Activated effector memory CD4-positive, alpha-beta T cell treated with anti-CD3 and anti-CD28 coated beads, Interleukin-2, amount 50 U/mL, for 16 hours (primary cell): ENCODE data around the gene GLP2R.

ENCODE experiments used
- DNase-seq: peaks from one replicate; pipeline ENCODE4 v3.0.0-alpha.2; 2020

Gene GLP2R

DNA sequence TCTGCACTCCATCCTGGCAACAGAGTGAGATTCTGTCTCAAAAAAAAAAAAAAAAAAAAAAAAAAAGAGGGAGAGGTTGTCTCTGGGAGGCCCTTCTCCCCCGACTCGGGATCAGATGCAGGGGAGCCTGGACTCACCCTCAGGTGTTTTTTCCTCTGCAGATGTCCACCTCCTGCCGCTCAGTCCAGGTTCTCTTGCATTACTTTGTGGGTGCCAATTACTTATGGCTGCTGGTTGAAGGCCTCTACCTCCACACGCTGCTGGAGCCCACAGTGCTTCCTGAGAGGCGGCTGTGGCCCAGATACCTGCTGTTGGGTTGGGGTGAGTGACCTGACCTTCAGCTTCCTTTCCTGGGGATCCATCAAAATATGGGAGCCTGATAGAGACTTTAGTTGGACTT, 34.1 kb downstream of the GLP2R start:
- DNase-seq: no peak

DNA sequence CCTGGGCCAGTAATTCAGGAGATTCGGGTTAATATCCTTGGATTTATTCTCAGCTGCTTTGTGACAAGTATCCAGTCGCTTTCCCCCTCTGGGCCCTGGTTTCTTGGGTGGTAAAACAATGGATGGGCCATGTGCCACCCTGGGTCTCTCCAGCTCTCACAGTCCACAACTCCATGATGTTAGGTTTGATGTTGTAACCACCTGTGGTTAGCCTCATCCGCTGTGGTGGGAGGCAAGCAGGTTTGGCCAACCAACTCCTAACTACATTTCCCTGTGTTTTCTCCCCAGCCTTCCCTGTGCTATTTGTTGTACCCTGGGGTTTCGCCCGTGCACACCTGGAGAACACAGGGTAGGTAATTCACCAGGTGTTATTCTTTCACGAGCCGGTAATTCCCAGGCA, 35.1 kb downstream of the GLP2R start:
- DNase-seq: no peak

DNA sequence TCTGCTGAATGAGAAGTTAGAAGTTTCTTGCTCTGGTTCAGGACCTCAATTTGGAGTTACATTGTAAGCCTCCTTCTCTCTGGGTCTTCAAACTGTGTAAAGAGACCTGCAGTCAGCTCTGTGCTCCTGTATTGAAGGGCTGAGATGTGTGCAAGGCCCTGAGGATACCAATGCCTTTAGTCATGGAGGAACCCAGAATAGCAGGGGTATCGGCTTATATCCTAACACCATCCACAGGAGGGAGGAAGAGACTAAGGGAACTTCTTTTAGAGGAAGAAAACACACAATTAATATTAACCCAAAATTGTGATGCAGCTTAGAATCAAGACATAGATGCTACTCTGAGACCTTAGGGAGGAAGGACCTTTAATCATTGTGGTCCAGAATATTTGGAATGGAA, 36.5 kb downstream of the GLP2R start:
- DNase-seq: no peak

DNA sequence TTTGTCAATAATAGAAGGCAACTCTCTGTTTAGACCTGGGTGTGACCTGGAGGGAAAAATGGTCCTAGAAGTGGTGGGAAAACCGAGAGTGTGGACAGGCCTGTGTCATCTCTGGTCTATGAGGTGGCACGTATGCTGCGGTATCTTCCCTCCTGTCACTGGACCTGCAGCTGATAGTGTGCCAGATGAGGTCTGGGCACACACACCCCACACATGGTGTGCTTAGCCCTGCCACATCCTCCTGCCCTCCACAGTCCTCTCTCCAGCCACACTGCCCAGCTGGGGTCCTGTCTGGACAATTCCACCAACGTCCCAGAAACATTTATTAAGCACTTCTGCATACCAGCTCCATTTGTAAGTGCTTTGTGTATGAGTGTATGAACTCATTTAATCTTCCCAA, 37.2 kb downstream of the GLP2R start:
- DNase-seq: no peak

DNA sequence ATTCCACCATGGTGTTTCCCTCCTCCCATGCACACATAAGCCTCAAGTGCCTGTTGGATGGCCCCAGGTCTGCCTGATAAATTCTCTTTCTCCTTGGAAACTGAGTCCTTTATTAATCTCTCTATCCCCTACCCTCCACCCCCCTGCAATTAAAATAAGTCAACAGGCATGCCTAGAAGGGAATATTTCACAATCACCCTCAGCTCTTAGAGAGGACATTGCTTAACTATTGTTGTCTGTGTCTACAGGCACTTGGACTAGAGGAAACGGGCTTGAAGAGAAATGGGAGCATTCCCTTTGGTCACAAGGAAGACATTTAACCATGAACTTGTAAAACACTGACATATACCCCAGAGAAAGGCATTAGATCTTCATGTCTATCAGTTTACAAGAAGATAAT, 39.9 kb downstream of the GLP2R start:
- no peak for DNase-seq

DNA sequence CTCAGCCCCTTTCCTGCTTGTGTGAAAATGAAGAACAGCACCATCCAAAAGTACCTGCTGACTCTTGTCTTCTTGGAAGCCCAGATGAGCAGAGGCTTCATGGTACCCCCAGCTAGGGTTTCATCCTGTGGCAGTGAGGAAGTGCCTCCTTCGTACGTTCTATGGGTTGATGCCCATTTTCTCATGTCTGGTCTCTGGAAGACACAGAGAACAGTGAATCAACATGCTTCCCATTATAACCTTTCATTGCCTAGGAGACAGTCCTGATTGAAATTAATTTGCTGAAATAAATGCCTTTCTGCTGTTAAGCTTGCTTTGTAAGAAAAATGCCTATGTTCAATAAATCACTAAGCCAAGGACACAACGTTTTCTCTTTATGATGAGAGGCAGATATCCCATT, 42.8 kb downstream of the GLP2R start:
- no peak for DNase-seq

DNA sequence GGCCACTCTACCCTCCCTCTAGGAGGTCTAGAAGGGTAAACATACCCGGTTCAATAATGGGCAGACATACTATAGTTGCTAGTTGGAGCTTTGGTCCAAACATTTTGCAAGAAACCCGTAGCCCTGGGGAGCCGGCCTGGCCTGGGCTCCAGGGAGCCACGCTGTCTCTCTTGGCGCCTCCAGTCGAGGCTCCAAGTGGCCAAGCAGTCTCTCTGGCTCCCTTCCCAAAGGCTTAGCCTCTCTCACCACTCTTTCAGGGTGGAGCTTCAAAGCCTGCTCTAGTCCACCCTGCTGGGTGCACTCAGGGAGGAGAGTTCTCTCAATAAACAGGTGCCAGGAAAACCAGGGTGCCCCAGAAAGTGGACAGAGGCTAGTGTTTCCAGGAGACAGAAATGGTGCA, 47.1 kb downstream of the GLP2R start:
- no peak for DNase-seq

DNA sequence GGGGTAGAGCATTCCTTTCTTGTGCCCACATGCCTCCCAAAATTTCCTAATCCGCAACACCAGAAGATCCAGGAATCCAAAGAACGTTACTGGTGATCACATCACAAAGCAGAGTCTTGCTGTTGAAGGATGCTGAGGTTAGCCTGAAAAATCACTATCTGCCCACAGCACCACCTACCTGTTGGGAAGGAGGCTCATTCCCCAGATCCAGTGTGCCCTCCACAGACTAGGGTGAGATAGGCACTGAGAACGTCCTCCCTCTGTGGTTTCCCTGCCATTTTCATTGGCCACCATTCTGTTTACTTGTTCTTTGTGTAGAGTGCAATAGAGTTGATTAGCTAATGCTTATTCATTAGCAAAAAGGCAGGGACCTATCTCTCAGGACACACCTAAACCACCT, 49.0 kb downstream of the GLP2R start:
- no peak for DNase-seq

DNA sequence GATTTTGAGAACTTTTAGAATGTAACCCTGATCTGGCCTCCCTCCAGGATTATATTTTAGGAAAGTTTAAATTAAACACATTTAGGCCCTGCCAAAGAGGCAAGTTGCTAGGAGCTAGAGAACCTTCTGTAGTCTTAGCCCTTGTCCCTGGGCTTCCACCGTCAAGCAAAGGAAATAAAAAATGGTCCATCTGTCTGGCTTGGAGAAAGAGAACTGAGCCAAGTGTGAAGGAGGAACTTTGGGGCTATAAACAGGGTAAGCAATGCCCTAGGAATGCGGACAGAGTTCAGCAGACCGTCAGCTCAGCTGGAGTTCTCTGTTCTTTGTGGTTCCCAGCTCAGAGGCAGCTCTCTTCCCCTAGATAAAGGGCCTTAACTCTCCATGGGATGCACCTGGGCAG, 49.7 kb downstream of the GLP2R start:
- no peak for DNase-seq

DNA sequence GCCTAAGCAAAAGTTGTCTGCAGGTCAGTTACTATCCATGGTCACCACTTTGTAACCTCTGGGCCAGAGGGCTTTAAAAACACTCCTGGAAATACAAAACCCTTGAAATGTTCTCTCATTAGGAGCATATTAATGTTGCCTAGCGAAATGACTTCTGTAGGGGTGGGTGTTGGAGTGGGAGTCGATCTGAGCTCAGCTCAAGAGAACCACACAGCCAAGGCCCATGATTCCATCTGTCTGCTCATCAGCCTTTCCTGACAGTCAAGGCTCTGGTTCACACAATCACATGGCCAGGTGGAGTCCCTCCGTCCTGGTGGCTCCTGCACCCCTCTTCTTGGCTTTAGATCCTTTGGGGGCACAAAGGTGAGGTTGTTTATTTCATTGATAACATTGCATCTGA, 52.6 kb downstream of the GLP2R start:
- no peak for DNase-seq

DNA sequence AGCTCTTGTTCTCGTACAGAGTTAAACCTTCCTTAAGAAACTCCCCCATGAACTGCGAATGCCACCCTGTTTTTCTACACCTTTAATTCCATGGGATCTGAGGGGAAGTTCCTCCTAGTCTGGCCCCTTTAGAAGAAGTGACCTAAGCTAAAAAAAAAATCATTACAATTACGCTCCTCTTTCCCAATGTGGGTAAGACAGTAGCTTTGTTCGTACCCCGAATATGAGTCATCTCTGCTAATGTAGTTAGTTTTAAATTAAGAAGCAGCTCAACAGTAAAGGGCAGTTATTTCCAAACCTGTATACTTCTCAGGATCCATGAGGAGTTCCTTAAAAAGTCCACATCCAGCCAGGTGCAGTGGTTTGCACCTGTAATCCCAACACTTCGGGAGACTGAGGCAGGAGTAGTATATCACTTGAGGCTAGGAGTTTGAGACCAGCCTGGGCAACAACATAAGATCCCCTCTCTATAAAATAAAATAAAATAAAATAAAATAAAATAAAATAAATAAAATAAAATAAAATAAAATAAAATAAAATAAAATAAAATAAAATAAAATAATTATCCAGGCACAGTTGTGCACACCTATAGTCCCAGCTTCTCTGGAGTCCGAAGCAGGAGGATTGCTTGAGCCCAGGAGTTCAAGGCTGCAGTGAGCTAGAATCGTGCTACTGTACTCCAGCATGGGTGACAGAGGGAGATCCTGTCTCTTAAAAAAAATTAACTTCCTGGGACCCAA, 53.2 kb downstream of the GLP2R start:
- DNase-seq: no peak

DNA sequence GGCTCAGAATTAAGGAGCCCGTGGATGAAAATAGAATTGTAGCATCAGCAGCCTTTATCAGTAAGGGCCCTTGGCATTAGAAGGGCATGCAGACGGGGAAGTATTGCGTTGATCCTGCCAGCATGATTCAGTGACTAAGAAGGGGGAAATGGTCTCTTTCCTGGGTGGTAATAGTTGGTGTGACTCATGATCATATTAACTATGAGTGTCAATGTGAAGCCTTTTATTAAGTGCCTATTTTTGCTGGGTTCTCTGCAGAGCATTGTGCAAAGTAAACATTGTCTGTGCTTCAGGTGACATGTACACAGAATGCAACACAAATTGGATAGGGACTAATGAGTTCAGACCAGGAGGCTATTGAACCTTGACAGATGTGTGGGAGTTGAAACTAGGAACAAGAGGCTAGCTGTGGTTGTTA, 54.9 kb downstream of the GLP2R start:
- DNase-seq: no peak

DNA sequence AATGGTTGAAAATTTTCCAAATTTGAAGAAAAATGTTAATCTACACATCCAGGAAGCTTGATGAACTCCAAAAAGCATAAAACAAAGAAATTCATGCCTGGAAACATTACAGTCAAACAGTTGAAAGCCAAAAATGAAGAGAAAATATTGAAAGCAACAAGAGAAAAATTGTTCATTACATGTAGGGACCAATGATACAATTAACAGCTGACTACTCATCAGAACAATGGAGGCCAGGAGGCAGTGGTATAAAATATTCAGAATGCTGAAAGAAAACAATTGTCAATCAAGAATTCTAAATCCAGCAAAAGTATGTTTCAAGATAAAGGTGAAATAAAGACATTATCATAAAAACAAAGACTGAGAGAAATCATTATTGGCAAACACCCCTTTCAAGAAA, 57.7 kb downstream of the GLP2R start:
- DNase-seq: no peak

DNA sequence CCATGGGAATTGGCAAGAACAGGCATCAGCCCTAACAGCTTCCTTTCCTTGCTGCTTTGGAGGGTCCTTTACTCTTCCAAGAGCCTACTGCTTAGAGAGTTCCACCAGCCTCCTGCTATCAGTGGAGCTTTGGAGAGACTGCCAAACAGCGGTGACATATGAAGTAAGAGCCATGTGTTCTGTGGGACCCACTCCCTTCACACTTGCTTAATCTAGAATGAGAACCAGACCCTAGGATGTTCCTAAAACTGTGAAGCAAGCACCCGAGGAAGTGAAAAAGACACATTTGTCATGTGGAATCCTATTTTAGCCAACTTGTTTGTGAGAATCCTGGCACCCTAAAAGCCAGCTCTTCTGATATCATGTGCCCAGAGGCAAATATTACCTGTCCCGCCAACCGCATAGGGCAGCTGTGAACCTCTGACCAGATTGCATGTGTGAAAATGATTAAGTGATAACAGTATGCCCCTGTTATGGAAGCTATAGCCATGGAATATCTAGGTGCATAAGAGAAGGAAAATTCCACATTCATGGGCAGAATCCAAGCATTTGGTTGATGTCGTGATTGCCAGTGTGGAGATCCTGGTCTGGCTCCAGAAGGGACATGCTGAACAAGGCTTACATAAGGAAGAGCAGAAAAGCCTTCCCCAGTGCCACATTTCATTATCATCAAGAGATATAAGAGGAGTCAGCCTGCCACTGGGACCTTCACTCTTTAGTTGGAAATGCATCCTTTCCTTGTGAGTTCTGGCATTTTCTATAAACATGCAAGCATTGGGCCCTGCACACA, 60.6 kb downstream of the GLP2R start:
- no peak for DNase-seq

DNA sequence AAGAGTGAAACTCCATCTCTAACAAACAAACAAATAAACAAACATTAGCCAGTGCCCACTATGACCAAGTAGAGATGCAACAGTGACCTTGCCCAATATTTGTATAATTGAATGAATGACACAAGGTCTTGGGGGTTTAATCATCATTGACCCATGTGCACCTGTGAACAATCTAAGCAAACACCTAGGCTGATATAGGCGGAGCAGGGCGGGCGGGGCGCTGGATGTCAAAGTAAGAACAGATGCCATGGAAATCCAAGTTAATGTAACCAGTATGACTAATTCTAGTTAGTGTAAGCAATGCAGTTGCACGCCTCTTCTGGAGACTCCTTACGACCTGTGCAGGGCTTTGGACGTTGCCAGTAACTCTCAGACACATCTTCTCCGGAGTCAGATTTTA, 61.8 kb downstream of the GLP2R start:
- DNase-seq: no peak

DNA sequence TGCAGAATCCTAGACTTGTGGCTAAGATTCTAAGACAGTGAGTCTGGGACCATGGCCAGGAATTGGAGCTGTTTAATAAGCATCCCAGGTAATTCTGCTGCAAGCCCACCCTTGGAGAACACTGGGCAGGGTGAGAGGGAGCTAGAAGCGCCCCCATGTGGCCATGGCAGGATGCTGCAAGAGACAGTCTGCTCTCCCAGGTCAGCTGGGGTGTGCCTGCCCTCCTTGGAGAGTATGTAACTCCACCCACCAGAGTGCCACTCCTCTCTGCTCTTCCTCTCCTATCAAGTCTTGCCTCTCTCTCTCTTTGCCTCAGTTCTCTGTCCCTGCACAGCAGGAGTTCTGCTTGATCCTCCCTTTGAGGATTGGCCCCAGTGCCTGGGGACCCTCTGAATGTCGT, 64.4 kb downstream of the GLP2R start:
- DNase-seq: no peak

DNA sequence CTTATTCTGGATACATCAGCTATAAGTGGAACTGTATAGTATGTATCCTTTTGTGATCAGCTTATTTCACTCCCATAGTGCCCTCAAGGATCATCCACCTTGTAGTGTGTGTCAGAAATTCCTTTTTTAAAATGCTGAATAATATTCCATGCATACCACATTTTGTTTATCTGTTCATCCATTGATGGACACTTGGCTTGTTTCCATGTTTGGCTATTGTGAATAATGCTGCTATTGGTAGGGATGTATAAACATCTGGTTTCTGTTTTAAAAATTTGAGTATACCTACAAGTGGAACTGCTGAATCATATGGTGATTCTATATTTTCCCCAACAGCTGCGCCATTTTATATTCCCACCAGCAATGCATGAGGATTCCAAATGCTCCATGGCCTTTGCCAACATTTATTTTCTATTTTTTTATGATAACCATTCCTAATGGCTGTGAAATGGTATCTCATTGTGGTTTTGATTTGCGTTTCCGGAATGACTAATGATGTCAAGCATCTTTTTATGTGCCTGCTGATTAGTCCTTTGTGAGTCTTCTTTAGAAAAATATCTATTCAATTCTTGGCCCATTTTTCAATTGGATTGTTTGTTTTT, 67.8 kb downstream of the GLP2R start:
- no peak for DNase-seq

DNA sequence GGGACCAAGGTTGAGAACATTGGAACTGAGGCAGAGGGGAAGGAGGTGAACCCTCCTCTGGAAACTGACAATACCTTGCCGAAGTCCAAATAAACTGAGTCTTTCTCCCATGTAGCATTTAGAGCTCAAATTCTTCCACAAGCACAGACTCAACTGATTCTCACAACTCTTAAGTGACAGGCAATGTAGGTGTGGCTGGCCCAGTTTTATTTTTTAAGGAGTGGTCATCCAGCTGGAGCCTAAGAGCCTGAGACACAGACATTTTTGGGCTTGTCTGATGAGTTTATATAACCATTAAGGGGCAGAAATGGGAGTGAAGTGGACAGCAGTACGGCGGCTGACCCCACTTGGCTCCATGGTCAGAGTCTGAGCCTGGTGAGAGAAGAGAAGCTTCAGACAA, 68.5 kb downstream of the GLP2R start:
- no peak for DNase-seq

DNA sequence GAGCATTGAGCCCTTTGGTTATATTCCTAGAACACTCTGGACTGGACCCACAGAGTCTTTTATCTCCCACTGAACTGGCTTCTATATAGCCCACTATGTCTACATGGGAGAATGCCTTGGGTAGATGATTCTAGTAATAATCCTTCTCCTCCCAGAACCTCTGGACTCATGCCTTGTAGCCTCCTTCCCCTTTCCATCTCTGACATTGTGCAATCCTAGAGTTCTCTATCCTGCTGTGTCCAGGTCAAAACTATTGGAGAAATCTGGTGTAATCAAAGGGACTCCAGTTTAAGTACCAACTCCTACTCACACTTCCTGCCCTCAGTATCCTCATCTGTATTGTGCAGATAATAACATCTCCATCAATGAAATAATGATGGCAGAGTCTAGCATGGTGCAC, 70.2 kb downstream of the GLP2R start:
- no peak for DNase-seq

DNA sequence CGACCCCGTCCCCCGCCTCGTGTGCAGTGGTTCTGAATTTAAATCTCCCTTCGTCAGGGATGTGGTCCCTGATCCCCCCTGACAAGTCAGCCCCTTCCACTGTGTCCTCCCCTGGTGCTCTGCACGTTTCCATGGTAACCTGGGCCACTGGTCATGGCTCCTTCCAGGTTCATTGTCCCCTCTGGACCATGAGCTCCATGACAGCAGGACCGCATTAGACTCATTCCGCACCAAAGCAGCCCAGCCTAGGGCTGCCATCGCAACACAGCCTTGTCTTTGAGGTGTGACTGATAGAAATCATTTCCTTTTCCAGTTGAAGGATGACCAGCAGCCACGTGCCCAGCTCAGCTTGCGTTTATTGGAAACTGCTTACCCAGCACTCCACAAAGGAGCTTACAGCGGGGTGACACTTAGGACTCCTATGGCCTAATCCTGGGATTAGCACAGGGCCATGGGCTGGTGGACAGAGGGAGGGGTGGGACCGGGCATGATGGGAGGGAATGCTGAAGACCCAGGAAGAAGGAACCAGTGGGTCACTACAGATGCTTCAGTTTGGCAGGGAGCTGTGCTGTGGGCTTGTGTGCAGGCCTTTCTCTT, 71.7 kb downstream of the GLP2R start:
- DNase-seq: no peak

DNA sequence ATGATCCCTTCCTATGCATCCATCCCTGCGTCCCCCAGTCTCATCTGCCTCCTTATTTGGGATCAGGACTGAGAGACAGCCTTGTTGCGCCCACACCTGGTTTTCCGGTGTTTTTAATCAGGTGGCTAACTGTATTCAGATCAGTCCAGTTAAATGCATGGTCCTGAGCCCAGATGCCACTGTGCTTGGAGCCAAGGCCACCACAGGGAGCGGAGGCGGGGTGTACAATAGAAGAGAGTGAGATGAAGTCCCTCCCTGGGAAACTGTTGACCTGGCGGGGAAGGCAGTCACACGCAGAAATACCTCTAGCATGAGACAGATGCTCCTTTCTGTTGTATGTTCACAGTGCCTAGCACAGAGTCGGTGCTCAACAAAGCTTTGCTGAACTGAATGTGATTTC, 73.1 kb downstream of the GLP2R start:
- DNase-seq: no peak

DNA sequence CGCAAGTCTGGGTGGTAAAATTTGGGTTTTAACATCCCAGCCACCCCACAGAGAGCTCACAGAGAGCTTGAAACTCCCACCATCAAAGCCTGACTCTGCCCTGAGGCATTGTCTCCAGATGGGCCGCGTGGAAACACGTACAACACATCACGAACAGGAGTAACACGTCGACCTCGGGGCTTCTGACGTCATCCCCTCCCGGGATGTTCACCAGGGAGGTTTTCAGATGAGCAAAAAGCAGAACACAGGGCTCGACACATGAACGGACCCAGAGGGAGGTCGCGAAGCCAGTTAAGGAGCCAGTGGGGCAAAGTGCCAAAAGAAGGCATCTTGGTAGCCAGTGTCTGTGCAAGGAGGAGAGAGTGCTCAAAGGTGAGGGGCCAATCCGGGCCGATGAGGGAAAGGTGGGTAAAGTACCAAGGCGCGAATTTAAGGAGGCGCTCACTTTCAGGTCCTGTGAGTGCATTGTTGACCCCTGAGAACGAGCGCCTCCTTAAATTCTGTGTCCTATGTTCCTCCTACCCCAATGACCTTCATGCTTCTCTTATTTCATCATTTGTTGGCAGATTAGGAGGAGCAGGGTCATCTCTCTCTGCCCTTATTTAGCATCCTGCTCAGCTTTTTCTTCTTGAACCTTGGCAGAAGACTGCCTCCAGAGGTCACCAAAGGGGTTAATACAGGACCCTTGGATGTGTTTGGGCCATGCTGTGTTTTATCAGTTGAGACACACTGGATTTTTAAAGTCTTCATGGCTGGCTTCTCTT, 73.7 kb downstream of the GLP2R start:
- no peak for DNase-seq

DNA sequence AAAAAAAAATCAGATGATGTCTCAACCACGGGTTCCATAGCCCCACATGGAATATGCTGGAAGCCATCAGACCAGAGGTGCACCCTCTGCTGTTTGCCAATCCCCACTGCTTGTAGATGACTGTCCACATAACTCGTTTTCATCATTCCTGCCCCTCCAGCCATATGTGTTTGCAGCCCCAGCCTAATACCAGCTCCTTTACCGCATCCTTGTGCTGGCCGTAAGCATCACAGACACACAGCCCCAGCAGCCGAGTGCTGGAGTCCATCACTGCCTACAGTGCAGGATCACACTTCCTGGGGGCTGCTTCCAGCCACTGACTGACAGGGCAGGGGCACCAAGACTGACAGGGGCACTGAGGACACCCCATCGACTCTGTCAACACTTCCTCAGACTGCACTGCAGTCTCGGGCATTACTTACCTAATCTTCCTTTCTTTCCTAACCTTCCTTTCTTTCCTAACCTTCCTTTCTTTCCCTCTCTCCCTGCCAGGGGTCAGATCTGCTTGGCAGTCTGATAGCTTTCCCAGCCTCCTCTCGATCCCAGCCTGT, 74.4 kb downstream of the GLP2R start:
- no peak for DNase-seq
